NCI-H2081 treated with DMSO at 0.1 percent for 48 hours (cell line): ENCODE data around the gene PGBD1.
"Not testable (repeated sequence)": the region's sequence is repeated elsewhere in the genome, so short reads cannot be mapped to it uniquely, and the experiment has no call there.

ENCODE experiments used
- DNase-seq: peaks from one replicate; lab custom pipeline; 2025; lab: John Stamatoyannopoulos, UW

PGBD1 gene

GRCh38 chr6:28274888-28275287 lies 6.5 kb upstream of the PGBD1 start:
- DNase-seq: no peak

- no peak for DNase-seq
Observed at GRCh38 chr6:28277746-28278145, 3.6 kb upstream of the PGBD1 start.

GRCh38 chr6:28280595-28281287 lies 631 bp upstream of the PGBD1 start:
- no peak for DNase-seq

- no peak for DNase-seq
Observed at GRCh38 chr6:28282926-28283325, 1.6 kb downstream of the PGBD1 start.

- DNase-seq: no peak
Observed at GRCh38 chr6:28291573-28291972, 10.2 kb downstream of the PGBD1 start.

- no peak for DNase-seq
Observed at GRCh38 chr6:28295326-28295725, 14.0 kb downstream of the PGBD1 start.

- DNase-seq: no peak
Observed at GRCh38 chr6:28296520-28297060, 15.2 kb downstream of the PGBD1 start.

GRCh38 chr6:28303570-28303969 lies 22.2 kb downstream of the PGBD1 start:
- DNase-seq: no peak

GRCh38 chr6:28306363-28306762 lies 25.0 kb downstream of the PGBD1 start:
- DNase-seq: not testable (repeated sequence)

GRCh38 chr6:28311139-28311823 lies 29.9 kb downstream of the PGBD1 start:
- DNase-seq: no peak

- DNase-seq: no peak
Observed at GRCh38 chr6:28312939-28313338, 31.6 kb downstream of the PGBD1 start.

GRCh38 chr6:28315628-28316027 lies 34.3 kb downstream of the PGBD1 start:
- no peak for DNase-seq

- DNase-seq: not testable (repeated sequence)
Observed at GRCh38 chr6:28317866-28318265, 36.5 kb downstream of the PGBD1 start.

- no peak for DNase-seq
Observed at GRCh38 chr6:28322661-28323060, 41.3 kb downstream of the PGBD1 start.

GRCh38 chr6:28323813-28324424 lies 42.5 kb downstream of the PGBD1 start:
- DNase-seq: no peak

- no peak for DNase-seq
Observed at GRCh38 chr6:28326371-28326948, 45.1 kb downstream of the PGBD1 start.

- no peak for DNase-seq
Observed at GRCh38 chr6:28330041-28330440, 48.7 kb downstream of the PGBD1 start.

- DNase-seq: no peak
Observed at GRCh38 chr6:28333047-28333446, 51.7 kb downstream of the PGBD1 start.

- no peak for DNase-seq
Observed at GRCh38 chr6:28333599-28334018, 52.2 kb downstream of the PGBD1 start.

- no peak for DNase-seq
Observed at GRCh38 chr6:28334286-28335039, 53.1 kb downstream of the PGBD1 start.

GRCh38 chr6:28335040-28335563 lies 53.7 kb downstream of the PGBD1 start:
- no peak for DNase-seq
